NCI-H2107 (cell line): ENCODE measurements around the gene RPL10L.

ENCODE experiments used
- DNase-seq: peaks from one replicate; lab custom pipeline; 2025; lab: John Stamatoyannopoulos, UW

The RPL10L gene

GRCh38 chr14:46651526-46652144, at the start of gene RPL10L:
Gene RPL10L (minus strand): TSS chr14:46651781. CDS start chr14:46651736, 45 bp downstream.
- DNase-seq, result no peak

GRCh38 chr14:46691819-46692218, 40.2 kb upstream of the RPL10L start:
- no peak for DNase-seq

- DNase-seq, result no peak
Observed at GRCh38 chr14:46686652-46687051, 35.1 kb upstream of the RPL10L start.

GRCh38 chr14:46672128-46672527, 20.5 kb upstream of the RPL10L start:
- no peak for DNase-seq

- no peak for DNase-seq
Observed at GRCh38 chr14:46663382-46663781, 11.8 kb upstream of the RPL10L start.

- no peak for DNase-seq
Observed at GRCh38 chr14:46661728-46662127, 10.1 kb upstream of the RPL10L start.

- no peak for DNase-seq
Observed at GRCh38 chr14:46653031-46653755, 1.6 kb upstream of the RPL10L start.

GRCh38 chr14:46646796-46647195, 4.8 kb downstream of the RPL10L start:
- DNase-seq, result no peak

- no peak for DNase-seq
Observed at GRCh38 chr14:46626876-46627275, 24.7 kb downstream of the RPL10L start.
